DMS153 treated with DMSO at 0.1 percent for 48 hours (cell line): ENCODE data around the gene PTCD2.

Source experiments
- DNase-seq: peaks from one replicate; lab custom pipeline; 2025; ENCODE audit not compliant: unreplicated experiment; lab: John Stamatoyannopoulos, UW

PTCD2 gene

GRCh38 chr5:72408603-72409002 is 88.4 kb downstream of the PTCD2 start:
- no peak for DNase-seq

GRCh38 chr5:72410688-72411295 is 90.6 kb downstream of the PTCD2 start:
- no peak for DNase-seq

GRCh38 chr5:72412283-72413055 is 92.3 kb downstream of the PTCD2 start:
- no peak for DNase-seq

- DNase-seq = no peak
These were observed 95.6 kb downstream of the PTCD2 start for GRCh38 chr5:72415616-72416325.

- DNase-seq = no peak
These were observed 97.3 kb downstream of the PTCD2 start for GRCh38 chr5:72417333-72418062.
